Stimulated activated CD8-positive, alpha-beta memory T cell treated with anti-CD3 and anti-CD28 coated beads, Interleukin-4, amount 100 ng/mL, for 4 hours (primary cell): ENCODE results near the gene ARSG.
"Not testable (repeated sequence)": the region's sequence is repeated elsewhere in the genome, so short reads cannot be mapped to it uniquely, and the experiment has no call there.

Source experiments
- DNase-seq, 2 donors: peaks; one replicate each; pipeline ENCODE4 v3.0.0-alpha.2; 2020; ENCODE audit warnings: low read depth in 2 of 2, low spot score in 1 of 2

The ARSG gene

GRCh38 chr17:68290955-68291835 is at the start of gene ARSG, which contains the start of gene SLC16A6:
TSS of gene ARSG (plus strand) at chr17:68291495. CDS start at chr17:68307494, 15,999 bp downstream.
TSS of gene SLC16A6 (minus strand) at chr17:68291127. CDS start at chr17:68278320, 12,807 bp downstream.
- DNase-seq = peak; percentile 55 to 72

- DNase-seq = no peak
These were observed 44.8 kb upstream of the ARSG start for GRCh38 chr17:68246271-68247028.

- peak; percentile 92 to 96 for DNase-seq
These were observed 43.7 kb upstream of the ARSG start, which contains the start of gene AMZ2 for GRCh38 chr17:68247445-68248198. TSS of gene AMZ2 (plus strand) at chr17:68248043. CDS start at chr17:68250188, 2,145 bp downstream.

DNA sequence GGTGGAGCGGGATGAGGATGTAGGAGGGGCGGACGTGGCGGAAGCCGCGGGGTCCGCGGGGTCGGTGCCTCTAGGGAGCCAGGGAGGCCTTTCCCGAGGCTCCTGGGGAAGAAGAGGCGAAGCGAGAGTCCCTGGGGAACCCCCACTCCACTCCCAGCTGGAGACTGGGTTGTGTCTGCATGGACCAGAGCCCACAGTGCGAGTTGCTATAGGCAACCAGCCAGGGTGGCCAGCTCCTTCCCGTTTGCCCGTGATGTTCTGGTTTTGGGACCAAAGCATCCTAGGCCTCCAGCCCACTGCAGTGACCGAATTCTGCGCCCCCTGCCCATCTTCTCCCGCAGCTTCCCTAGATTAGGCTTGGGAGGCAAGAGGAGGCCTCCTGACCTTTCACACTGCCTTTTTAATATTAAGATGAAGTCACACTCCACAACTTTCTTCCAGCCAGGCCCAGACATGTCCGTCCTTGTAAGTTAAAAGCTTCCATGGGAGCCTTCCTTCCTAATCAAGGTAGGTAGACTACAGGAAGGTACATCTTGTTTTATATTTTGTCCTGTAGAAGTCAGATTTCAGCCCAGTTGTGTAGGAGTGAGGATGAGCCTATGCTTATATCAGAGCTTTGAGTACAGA is 43.0 kb upstream of the ARSG start:
- peak in 1 of 2 donors; percentile 31 for DNase-seq

GRCh38 chr17:68248891-68249290 is 42.4 kb upstream of the ARSG start:
- DNase-seq = no peak

DNA sequence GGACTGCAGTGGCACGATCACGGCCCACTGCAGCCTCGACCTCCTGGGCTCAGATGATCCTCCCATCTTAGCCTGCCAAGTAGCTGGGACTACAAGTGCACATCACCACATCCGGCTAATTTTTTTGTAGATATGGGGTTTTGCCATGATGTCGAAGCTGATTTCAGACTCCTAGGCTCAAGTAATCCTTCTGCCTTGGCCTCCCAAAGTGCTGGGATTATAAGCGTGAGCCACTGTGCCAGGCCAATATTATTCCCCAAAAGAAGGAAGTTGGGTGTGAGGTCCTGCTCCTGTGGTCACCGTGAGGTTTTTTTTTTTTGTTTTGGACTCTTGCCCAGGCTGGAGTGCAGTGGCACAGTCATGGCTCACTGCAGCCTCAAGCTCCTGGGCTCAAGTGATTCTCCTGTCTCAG is 41.9 kb upstream of the ARSG start:
- no peak for DNase-seq

DNA sequence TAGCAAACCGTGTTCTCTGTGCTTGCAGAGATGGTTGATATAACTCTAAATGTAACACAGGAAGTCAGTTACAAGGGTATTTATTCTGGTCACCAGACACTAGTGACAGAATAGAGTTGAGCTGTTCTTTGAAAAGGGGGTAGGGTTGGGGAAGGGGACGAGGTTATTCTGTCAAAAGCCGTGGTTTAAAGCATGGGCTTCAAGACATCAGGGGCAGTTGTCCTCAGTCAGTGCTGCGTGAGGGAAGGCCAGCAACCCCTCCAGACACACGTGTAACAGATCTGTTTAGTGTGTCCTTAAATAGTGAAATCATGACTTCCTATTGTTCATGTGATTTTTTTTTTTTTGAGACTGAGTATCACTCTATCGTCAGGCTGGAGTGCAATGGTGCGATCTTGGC is 37.9 kb upstream of the ARSG start:
- DNase-seq = not testable (repeated sequence)

DNA sequence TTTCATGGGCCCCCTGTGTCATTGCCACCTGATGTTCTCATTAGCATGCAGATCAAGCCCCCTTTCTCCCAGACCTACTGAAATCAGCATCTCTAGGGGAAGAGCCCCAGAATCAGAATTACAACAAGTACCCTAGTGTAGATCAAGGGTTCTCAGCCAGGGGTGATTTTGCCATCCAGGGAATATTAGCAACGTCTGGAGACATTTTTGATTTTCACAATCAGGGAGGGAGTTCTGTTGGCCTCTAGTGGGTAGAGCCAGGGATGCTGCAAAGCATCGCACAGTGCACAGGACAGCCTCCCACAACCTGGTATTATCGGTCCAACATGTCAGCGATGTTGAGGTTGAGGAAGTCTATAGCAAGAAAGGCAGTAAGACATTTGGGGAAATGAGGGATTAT is 36.1 kb upstream of the ARSG start:
- DNase-seq = no peak

GRCh38 chr17:68255731-68256538 is 35.4 kb upstream of the ARSG start:
- no peak for DNase-seq

GRCh38 chr17:68256701-68257100 is 34.6 kb upstream of the ARSG start:
- DNase-seq = not testable (repeated sequence)

- no peak for DNase-seq
These were observed 33.4 kb upstream of the ARSG start for GRCh38 chr17:68257934-68258333.

DNA sequence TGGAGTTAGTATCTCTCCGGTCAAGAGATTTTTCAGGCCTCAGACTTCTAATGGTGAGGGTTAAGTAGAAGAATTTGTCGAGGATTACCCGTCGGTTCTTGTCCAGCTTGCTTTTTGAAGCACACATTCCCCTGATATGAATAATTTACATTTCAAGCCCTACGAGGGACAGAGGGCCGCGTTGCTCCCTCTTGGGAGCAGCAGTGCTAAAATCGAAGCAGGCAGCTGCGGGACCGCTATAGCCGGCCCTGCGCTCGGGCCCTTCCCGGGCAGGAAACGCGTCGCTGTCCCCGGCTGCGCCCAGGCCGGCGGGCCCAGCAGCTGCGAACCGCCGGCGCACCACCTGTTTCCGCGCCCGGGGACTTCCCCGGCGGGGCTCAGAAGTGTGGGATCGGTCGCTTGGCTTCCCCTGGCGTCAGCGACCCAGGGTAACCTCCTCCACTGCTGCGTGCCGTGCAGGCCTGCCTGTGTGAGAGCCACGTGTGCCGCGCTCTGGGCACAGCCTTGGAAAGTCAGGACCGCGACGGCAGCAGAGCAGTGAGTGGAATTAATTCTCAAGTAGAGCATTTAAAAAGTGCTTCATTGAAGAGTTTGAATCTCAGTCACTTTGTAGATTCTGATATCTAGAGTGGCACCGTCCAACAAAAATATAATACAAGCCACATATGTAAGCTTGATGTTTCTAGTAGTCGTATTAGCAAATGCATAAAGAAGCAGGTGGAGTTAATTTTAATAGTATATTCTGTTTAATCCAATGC is 32.2 kb upstream of the ARSG start:
- DNase-seq = peak; percentile 33 to 46

DNA sequence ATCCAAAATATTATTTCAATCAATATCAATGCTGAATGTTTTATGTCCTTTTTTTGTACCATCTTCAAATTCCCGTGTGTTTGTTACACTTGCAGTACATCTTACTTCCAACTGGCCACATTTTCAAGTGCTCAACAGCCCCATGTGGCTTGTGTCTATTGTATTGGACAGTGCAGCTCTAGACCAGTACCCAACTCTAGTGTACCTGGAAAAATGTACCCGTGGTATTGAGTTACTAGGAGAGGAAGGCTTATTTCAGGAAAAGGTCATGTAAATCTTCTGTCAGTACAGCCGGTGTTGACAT is 31.7 kb upstream of the ARSG start:
- DNase-seq = not testable (repeated sequence)

GRCh38 chr17:68260051-68260762 is 31.1 kb upstream of the ARSG start:
- no peak for DNase-seq

GRCh38 chr17:68262467-68262866 is 28.8 kb upstream of the ARSG start:
- not testable (repeated sequence) for DNase-seq

GRCh38 chr17:68263101-68263681 is 28.1 kb upstream of the ARSG start:
- not testable (repeated sequence) for DNase-seq

GRCh38 chr17:68265833-68266232 is 25.5 kb upstream of the ARSG start:
- not testable (repeated sequence) for DNase-seq

- no peak for DNase-seq
These were observed 17.6 kb upstream of the ARSG start for GRCh38 chr17:68273722-68274121.
